Breast epithelium (tissue), 4 donors: Measurements from ENCODE around the gene UBAC2. TPM values are rescaled to one million over a fixed set of nuclear protein-coding genes. Genes with fewer than 3 reads are reported as not detected.
A peak's percentile ranks its signal among the peaks of the same experiment; 100 is the strongest.

ENCODE experiments used
- DNase-seq, 2 donors: peaks; one replicate each; pipeline ENCODE4 v3.0.0-alpha.2; 2019; ENCODE audit warnings: low spot score in 2 of 2
- H3K27ac ChIP-seq, 2 donors: fragments of 200-600 bp; sonication (generic) in 1 of 2; one replicate each; pipeline ENCODE4 v1.5.1; 2016 to 2019; ENCODE audit warnings: mild to moderate bottlenecking in 1 of 2
- H3K27me3 ChIP-seq, 2 donors: fragments of 200-600 bp; sonication (generic) in 1 of 2; one replicate each; pipeline versions ENCODE4 v1.5.1 to v1.6.0; 2017 to 2019; ENCODE audit warnings: control low read depth in 1 of 2, mild to moderate bottlenecking in 1 of 2
- H3K36me3 ChIP-seq: fragments of 200-600 bp; one replicate; pipeline ENCODE4 v1.5.1; 2019
- H3K4me1 ChIP-seq, 2 donors: fragments of 200-600 bp; sonication (generic); one replicate each; pipeline ENCODE4 v1.5.1; 2016 to 2019; ENCODE audit warnings: control low read depth in 1 of 2
- H3K4me3 ChIP-seq, 3 donors: fragments of 200-600 bp; sonication (generic); 1 replicate in 2 of 3; 2 replicates in 1 of 3; pipeline ENCODE4 v1.5.1; 2016 to 2019; ENCODE audit warnings: mild to moderate bottlenecking in 3 of 3, moderate library complexity in 2 of 3
- H3K9me3 ChIP-seq, 2 donors: fragments of 200-600 bp; sonication (generic) in 1 of 2; one replicate each; pipeline ENCODE4 v1.5.1; 2016 to 2019; ENCODE audit warnings: control low read depth in 1 of 2
- CTCF ChIP-seq, 3 donors: fragments of 450-650 bp; IDR thresholded peaks; one replicate each; pipeline ENCODE4 v1.5.1; 2016 to 2017; ENCODE audit warnings: antibody characterized with exemption in 3 of 3, mild to moderate bottlenecking in 3 of 3, moderate library complexity in 3 of 3
- POLR2A ChIP-seq: fragments of 450-650 bp; IDR thresholded peaks from one replicate; pipeline ENCODE4 v1.6.1; 2016; ENCODE audit warnings: antibody characterized with exemption, mild to moderate bottlenecking, moderate library complexity
- POLR2AphosphoS5 ChIP-seq, 3 donors: sonication (generic); formaldehyde crosslinking; IDR thresholded peaks; one replicate each; pipeline ENCODE4 v1.6.1; 2017; ENCODE audit warnings: antibody characterized with exemption in 3 of 3
- intact Hi-C: fragments of 100-400 bp; cut with DNase I; formaldehyde crosslinking; loops from one replicate; pipeline ENCODE4 v1.15.1; 2023; ENCODE audit warnings: low total_unique reads
- total RNA-seq, 3 donors: library from RNA; depleted of rRNA; stranded (reverse); fragments of >200 nt; gene quantifications; one replicate each; pipeline ENCODE4 v1.1.0, GENCODE V29; 2016

The UBAC2 gene
- total RNA-seq, 3 donors from 2014 or later, result 64.6 to 72.8 (median 65.1) TPM

GRCh38 chr13:99356012-99356261 is 155.3 kb downstream of the UBAC2 start:
- intact Hi-C loops, result no loop called here
- no peaks in the 10 kb centered on the region for H3K9me3 ChIP-seq
- H3K4me3 ChIP-seq, result peak overlapping the region in 2 of 3 donors; percentile 1 to 55
- no peak for DNase-seq
- peak overlapping the region; percentile 81 to 86 for H3K27ac ChIP-seq
- H3K36me3 ChIP-seq, result no peaks in the 10 kb centered on the region
- TF ChIP-seq POLR2A, result no peak
- TF ChIP-seq CTCF (IDR thresholded peaks at IDR 0.05), result no peak
- no peak for TF ChIP-seq POLR2AphosphoS5 (IDR thresholded peaks at IDR 0.05)
- H3K4me1 ChIP-seq, result peaks cover 3 to 7% of the 10 kb centered on the region in 2 donors
- no peaks in the 10 kb centered on the region for H3K27me3 ChIP-seq

GRCh38 chr13:99356262-99357091 is 155.8 kb downstream of the UBAC2 start:
- Histone ChIP-seq H3K36me3 (no peaks in the 10 kb centered on the region), H3K4me3 (peak overlapping the region in 2 of 3 donors; percentile 1 to 55), H3K9me3 (no peaks in the 10 kb centered on the region), H3K27ac (peak overlapping the region; percentile 81 to 86), H3K4me1 (peaks cover 3 to 7% of the 10 kb centered on the region in 2 donors), H3K27me3 (no peaks in the 10 kb centered on the region)
- intact Hi-C loops, result no loop called here
- DNase-seq, result no peak
- TF ChIP-seq POLR2A, result no peak
- no peak for TF ChIP-seq CTCF (IDR thresholded peaks at IDR 0.05)
- TF ChIP-seq POLR2AphosphoS5 (IDR thresholded peaks at IDR 0.05), result peak in 1 of 3 donors; percentile 34

GRCh38 chr13:99357131-99357596 is 156.5 kb downstream of the UBAC2 start:
- Histone ChIP-seq H3K9me3 (no peaks in the 10 kb centered on the region), H3K27me3 (no peaks in the 10 kb centered on the region), H3K4me1 (peaks cover 3 to 7% of the 10 kb centered on the region in 2 donors), H3K27ac (peak overlapping the region; percentile 81 to 86), H3K36me3 (no peaks in the 10 kb centered on the region), H3K4me3 (no peak overlapping the region)
- intact Hi-C loops, result no loop called here
- DNase-seq, result no peak
- no peak for TF ChIP-seq POLR2A
- TF ChIP-seq POLR2AphosphoS5 (IDR thresholded peaks at IDR 0.05), result no peak
- TF ChIP-seq CTCF (IDR thresholded peaks at IDR 0.05), result no peak

- no peak overlapping the region for H3K4me3 ChIP-seq
- no peaks in the 10 kb centered on the region for H3K36me3 ChIP-seq
- H3K27me3 ChIP-seq, result no peaks in the 10 kb centered on the region
- peak overlapping the region; percentile 40 to 81 for H3K27ac ChIP-seq
- intact Hi-C loops, result no loop called here
- H3K4me1 ChIP-seq, result peaks cover 3 to 7% of the 10 kb centered on the region in 2 donors
- no peaks in the 10 kb centered on the region for H3K9me3 ChIP-seq
- no peak for DNase-seq
- TF ChIP-seq CTCF (IDR thresholded peaks at IDR 0.05) (no peak), POLR2AphosphoS5 (IDR thresholded peaks at IDR 0.05) (no peak), POLR2A (no peak)
These were observed 157.3 kb downstream of the UBAC2 start for GRCh38 chr13:99357941-99358340.

- H3K4me3 ChIP-seq, result no peak overlapping the region
- intact Hi-C loops, result no loop called here
- no peak for TF ChIP-seq CTCF (IDR thresholded peaks at IDR 0.05)
- no peak for TF ChIP-seq POLR2A
- TF ChIP-seq POLR2AphosphoS5 (IDR thresholded peaks at IDR 0.05), result no peak
- H3K27ac ChIP-seq, result peak overlapping the region in 1 of 2 donors; percentile 37
- H3K9me3 ChIP-seq, result no peaks in the 10 kb centered on the region
- H3K4me1 ChIP-seq, result peaks cover 3 to 7% of the 10 kb centered on the region in 2 donors
- H3K27me3 ChIP-seq, result no peaks in the 10 kb centered on the region
- no peaks in the 10 kb centered on the region for H3K36me3 ChIP-seq
- DNase-seq, result no peak
These were observed 158.9 kb downstream of the UBAC2 start for GRCh38 chr13:99359528-99359927.
